Body of pancreas (tissue), 4 donors: ENCODE measurements around the gene TRIM47.

Source experiments
- CTCF ChIP-seq, 7 experiments: fragments of 450-650 bp in 4 of 7; fragments of 200-600 bp in 3 of 7; sonication (generic) in 3 of 7; IDR thresholded peaks; one replicate each; pipeline ENCODE4 v1.5.1; 2016 to 2019; ENCODE audit warnings: antibody characterized with exemption in 7 of 7
- POLR2A ChIP-seq, 3 donors: fragments of 450-650 bp; IDR thresholded peaks; one replicate each; pipeline ENCODE4 v1.6.1; 2016; ENCODE audit warnings: antibody characterized with exemption in 3 of 3, mild to moderate bottlenecking in 2 of 3

- peak in 2 of 7 experiments; percentile 9 for TF ChIP-seq CTCF (IDR thresholded peaks at IDR 0.05)
- no peak for TF ChIP-seq POLR2A (IDR thresholded peaks at IDR 0.05)
These were observed 22.2 kb downstream of the TRIM47 start for GRCh38 chr17:75856062-75856756.
